ENCODE results near the gene SH3GL1. TPM values are rescaled to one million over a fixed set of nuclear protein-coding genes. Genes with fewer than 3 reads are reported as not detected.
A peak's percentile ranks its signal among the peaks of the same experiment; 100 is the strongest.

SH3GL1 gene
- total RNA-seq, 2 experiments from 2014 or later, result 39.3 to 40.9 TPM

DNA sequence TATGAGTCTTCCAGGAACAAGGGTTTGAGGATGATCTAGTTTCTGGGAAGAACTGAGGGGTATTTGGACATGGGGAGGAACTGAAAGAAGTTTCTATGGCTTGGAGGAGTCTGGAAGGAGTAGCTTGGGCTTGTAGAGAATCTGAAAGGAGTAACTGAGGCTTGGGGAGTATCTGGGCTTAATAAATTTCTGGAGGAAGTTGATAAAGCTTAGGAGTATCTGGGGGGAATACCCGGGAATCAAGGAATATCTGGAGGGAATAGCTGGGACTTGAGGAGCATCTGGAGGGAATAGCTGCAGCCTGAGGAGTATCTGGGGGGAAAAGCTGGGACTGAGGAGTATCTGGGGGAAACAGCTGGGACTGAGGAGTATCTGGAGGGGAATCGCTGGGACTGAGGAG lies 79.9 kb downstream of the SH3GL1 start:
- DNase-seq (no peak), ATAC-seq (ENCODE audit: poor library complexity) (no peak)
- H3K27me3 Mint-ChIP-seq, result no peaks in the 10 kb centered on the region
- H3K4me1 Mint-ChIP-seq (ENCODE audit: low read depth), result no peaks in the 10 kb centered on the region
- Histone ChIP-seq H3K36me3 (ENCODE audit: insufficient read depth, low read length) (no peaks in the 10 kb centered on the region), H3K27ac (ENCODE audit: low read depth in 1 of 2, low read length in 2 of 2) (no peak overlapping the region), H3K4me3 (ENCODE audit: low read length) (no peak overlapping the region), H3K9me3 (ENCODE audit: control insufficient read depth in 1 of 2, insufficient read depth in 1 of 2, low read length in 2 of 2) (peaks cover 0 to 3% of the 10 kb centered on the region in 2 experiments), H3K27me3 (ENCODE audit: control insufficient read depth in 1 of 2, insufficient read depth in 2 of 2, low read length in 2 of 2) (no peaks in the 10 kb centered on the region), H3K4me1 (ENCODE audit: insufficient read depth, low read length) (no peaks in the 10 kb centered on the region)
- TF ChIP-seq CTCF (IDR thresholded peaks at IDR 0.05), result no peak
- H3K4me3 Mint-ChIP-seq, result no peak overlapping the region
- no peaks in the 10 kb centered on the region for H3K36me3 Mint-ChIP-seq (ENCODE audit: low read depth)
- ChIA-PET CTCF (no interaction called here), POLR2A (interaction anchor here (0.7 to 1.5 kb wide), 3 partner anchors 18 to 73 kb away, joined by 4 to 6 read pairs (median 4); partner anchors contain the start of gene YJU2)
- peaks cover 2% of the 10 kb centered on the region for H3K9me3 Mint-ChIP-seq
- intact Hi-C loops (cut with DNase I, micrococcal nuclease), result no loop called here
- H3K27ac Mint-ChIP-seq, result no peak overlapping the region

- Mint-ChIP-seq H3K4me1 (ENCODE audit: low read depth) (no peaks in the 10 kb centered on the region), H3K27me3 (no peaks in the 10 kb centered on the region), H3K36me3 (ENCODE audit: low read depth) (no peaks in the 10 kb centered on the region), H3K27ac (peak overlapping the region; percentile 16), H3K9me3 (peaks cover 2% of the 10 kb centered on the region), H3K4me3 (no peak overlapping the region)
- no peak overlapping the region for H3K4me3 ChIP-seq (ENCODE audit: low read length)
- ATAC-seq (ENCODE audit: poor library complexity), result no peak
- POLR2A ChIA-PET, result interaction anchor here (0.6 to 1.4 kb wide), 2 partner anchors 36 to 52 kb away, joined by 4 read pairs; no protein-coding TSS in a partner anchor
- intact Hi-C loops (cut with DNase I, micrococcal nuclease), result no loop called here
- H3K4me1 ChIP-seq (ENCODE audit: insufficient read depth, low read length), result no peaks in the 10 kb centered on the region
- H3K9me3 ChIP-seq (ENCODE audit: control insufficient read depth in 1 of 2, insufficient read depth in 1 of 2, low read length in 2 of 2), result no peaks in the 10 kb centered on the region
- no peaks in the 10 kb centered on the region for H3K27me3 ChIP-seq (ENCODE audit: control insufficient read depth in 1 of 2, insufficient read depth in 2 of 2, low read length in 2 of 2)
- no peak overlapping the region for H3K27ac ChIP-seq (ENCODE audit: low read depth in 1 of 2, low read length in 2 of 2)
- no peaks in the 10 kb centered on the region for H3K36me3 ChIP-seq (ENCODE audit: insufficient read depth, low read length)
- CTCF ChIA-PET, result interaction anchor here (0.9 kb wide), 1 partner anchor 33 kb away, joined by 3 read pairs; no protein-coding TSS in a partner anchor
- no peak for TF ChIP-seq CTCF (IDR thresholded peaks at IDR 0.05)
- no peak for DNase-seq
Observed at GRCh38 chr19:4319067-4319718, 81.2 kb downstream of the SH3GL1 start.

DNA sequence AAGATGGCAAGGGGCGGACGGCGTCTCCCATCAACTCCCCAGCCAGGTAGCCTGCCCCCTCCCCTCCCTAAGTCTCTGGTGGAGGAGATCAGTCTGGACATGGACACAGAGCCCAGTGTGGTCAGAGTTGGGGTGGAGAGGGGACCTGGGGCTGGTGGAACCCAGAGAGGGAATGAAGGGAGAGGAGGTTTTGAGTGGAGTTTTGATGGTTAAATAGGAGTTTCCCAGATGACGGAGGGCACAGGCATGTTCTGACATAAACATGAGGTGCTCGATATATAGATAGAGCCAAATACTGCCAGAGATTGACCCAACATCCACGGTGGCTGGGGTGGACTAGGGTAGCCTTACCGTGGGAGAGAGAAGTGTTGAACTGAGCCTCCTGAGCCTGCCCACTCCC lies 81.9 kb downstream of the SH3GL1 start:
- CTCF ChIA-PET, result no interaction called here
- H3K4me3 Mint-ChIP-seq, result no peak overlapping the region

More for the DNA sequence above, 81.9 kb downstream of the SH3GL1 start:
- intact Hi-C loops (cut with DNase I, micrococcal nuclease), result no loop called here
- peaks cover 2% of the 10 kb centered on the region for H3K9me3 Mint-ChIP-seq
- no peaks in the 10 kb centered on the region for H3K27me3 ChIP-seq (ENCODE audit: control insufficient read depth in 1 of 2, insufficient read depth in 2 of 2, low read length in 2 of 2)
- no peaks in the 10 kb centered on the region for H3K27me3 Mint-ChIP-seq
- ATAC-seq (ENCODE audit: poor library complexity) (no peak), DNase-seq (no peak)
- no peaks in the 10 kb centered on the region for H3K36me3 ChIP-seq (ENCODE audit: insufficient read depth, low read length)
- no peaks in the 10 kb centered on the region for H3K4me1 ChIP-seq (ENCODE audit: insufficient read depth, low read length)
- H3K9me3 ChIP-seq (ENCODE audit: control insufficient read depth in 1 of 2, insufficient read depth in 1 of 2, low read length in 2 of 2), result no peaks in the 10 kb centered on the region
- H3K4me3 ChIP-seq (ENCODE audit: low read length), result no peak overlapping the region
- H3K27ac ChIP-seq (ENCODE audit: low read depth in 1 of 2, low read length in 2 of 2), result no peak overlapping the region
- POLR2A ChIA-PET, result no interaction called here
- TF ChIP-seq CTCF (IDR thresholded peaks at IDR 0.05), result no peak
- H3K4me1 Mint-ChIP-seq (ENCODE audit: low read depth), result no peaks in the 10 kb centered on the region
- H3K27ac Mint-ChIP-seq, result no peak overlapping the region
- H3K36me3 Mint-ChIP-seq (ENCODE audit: low read depth), result no peaks in the 10 kb centered on the region

Data from CD4-positive, alpha-beta T cell (primary cell).